GM04503 (cell line): ENCODE data around the gene GREM1.

Source experiments
- DNase-seq: peaks from one replicate; pipeline ENCODE4 v3.0.0-alpha.2; 2012; ENCODE audit warnings: low read depth

Gene GREM1

DNA sequence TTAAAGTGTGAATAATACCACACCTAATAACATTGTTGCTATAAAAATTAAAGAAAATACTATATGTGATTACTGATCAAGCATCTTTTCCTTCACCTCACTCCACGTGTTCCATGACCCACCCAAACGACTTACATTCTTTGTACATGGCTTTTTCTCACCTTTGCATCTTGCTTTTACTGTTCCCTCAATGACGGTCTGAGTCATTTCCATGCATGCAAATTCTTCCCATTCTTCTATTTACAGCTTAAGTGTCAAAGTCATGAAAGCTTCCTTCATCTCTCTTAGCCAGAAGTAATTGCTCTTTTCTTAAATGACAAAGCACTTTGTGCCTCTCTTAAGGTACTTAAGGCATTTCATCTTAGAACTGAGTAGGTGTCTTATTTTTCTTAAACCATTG lies 64.0 kb downstream of the GREM1 start:
- DNase-seq: no peak

DNA sequence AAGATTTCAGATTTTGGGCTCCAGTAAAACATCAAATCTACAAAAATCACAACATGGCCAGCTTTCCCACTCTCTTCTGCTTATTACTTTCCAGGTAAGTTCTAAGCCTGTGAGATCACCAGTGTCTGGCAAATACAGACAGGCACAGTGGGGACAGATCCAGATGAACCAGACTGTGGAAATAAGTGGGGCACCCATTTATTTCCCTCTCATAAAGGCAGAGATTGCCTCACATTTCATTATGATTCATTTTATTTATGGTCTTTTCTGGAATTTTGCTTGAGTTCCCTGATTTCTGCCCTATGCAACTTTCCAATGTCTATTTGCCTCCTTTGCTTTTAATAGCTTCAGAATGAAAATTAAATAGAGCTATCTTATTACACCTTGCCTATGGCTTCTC lies 66.8 kb downstream of the GREM1 start:
- no peak for DNase-seq

GRCh38 chr15:32786906-32787305 lies 69.1 kb downstream of the GREM1 start:
- no peak for DNase-seq

DNA sequence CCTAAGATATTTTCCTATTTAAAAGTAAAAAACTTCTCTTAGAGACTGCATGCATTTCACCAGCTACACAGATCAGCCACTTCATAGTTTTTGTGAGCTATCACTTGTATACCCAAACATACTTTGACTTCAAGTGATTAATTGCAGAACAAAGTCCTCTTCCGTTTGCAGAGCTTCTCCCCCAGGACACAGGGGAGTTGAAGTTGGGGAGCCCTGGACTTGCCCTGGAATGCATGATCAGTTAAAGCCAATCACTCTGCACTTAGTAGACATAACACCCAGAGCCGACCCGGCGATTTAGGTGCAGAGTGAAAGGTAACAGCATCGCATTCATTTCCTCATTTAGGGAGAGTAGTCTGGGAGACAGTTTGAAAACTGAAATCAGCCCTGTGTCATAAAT lies 70.1 kb downstream of the GREM1 start:
- DNase-seq: no peak

- no peak for DNase-seq
Observed at GRCh38 chr15:32790352-32790999, 72.7 kb downstream of the GREM1 start.

- DNase-seq: no peak
Observed at GRCh38 chr15:32792436-32792835, 74.6 kb downstream of the GREM1 start.
